Activated naive CD4-positive, alpha-beta T cell treated with anti-CD3 and anti-CD28 coated beads, Interleukin-2, amount 10 ng/mL, durations not matched to agents 5 hours and 36 hours (primary cell): ENCODE measurements around the gene DEFB123. TPM values are rescaled to one million over a fixed set of nuclear protein-coding genes. Genes with fewer than 3 reads are reported as not detected.

Source experiments
- total RNA-seq, 2 experiments: library from RNA; stranded (reverse); gene quantifications; one replicate each; pipeline ENCODE4 v1.2.3, GENCODE V29; 2021

The DEFB123 gene, protein sequence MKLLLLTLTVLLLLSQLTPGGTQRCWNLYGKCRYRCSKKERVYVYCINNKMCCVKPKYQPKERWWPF
- not detected for total RNA-seq

GRCh38 chr20:31440012-31440659, at the start of gene DEFB123:
Gene DEFB123 (plus strand): TSS chr20:31440632. CDS start chr20:31440699, 67 bp downstream.

GRCh38 chr20:31406115-31406514, 34.3 kb upstream of the DEFB123 start, which contains the start of gene DEFB121:
Gene DEFB121 (minus strand): TSS chr20:31406215. CDS start chr20:31406152, 63 bp downstream.

DNA sequence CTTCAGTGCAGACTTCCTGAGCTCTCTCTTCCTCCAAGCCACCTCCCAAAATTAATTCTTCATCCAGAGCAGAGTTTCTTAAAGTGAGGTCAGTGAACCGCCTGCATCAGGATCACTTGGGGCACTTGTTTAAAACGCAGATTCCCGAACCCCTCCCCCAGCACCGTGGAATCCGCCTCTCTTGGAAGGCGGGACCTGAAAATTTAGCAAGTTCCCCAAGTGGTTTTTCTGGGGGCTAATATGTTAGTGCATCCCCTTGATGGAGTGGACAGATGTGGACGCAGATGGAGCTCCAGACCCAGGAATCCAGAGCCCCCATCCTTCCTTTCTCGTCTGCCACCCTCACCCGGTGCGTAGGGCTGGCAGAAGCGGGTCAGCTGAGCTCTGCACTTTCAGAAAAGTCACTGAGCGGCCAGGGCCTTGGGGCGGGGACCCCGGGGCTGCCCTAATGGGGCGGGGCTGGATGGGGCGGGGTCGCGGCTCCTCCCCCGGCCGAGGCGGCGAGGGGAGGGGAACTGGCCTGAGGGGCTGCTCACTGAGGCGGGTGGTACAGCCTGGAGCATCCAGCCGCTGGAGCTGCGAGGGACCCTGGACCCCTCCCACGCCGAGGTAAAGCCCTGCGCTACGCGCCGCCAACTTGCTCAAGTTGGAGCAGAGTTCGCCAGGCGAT, 34.5 kb downstream of the DEFB123 start, which contains the start of the genes DEFB124 and REM1:
Gene DEFB124 (minus strand): TSS at position 370 of the 670 bp plus-strand sequence. CDS start 2,114 bp downstream, outside the sequence.
Gene REM1 (plus strand): TSS at position 531 of the 670 bp plus-strand sequence. CDS start 1,158 bp downstream, outside the sequence.

Other genes starting within 250 kb of the DEFB123 start
- gene DEFB115, start 183.0 kb upstream of the DEFB123 start, total RNA-seq = not detected
- gene DEFB116, start 132.0 kb upstream of the DEFB123 start, total RNA-seq = not detected
- gene DEFB118, start 72.0 kb upstream of the DEFB123 start, total RNA-seq = not detected
- gene DEFB119, start 50.0 kb upstream of the DEFB123 start, total RNA-seq = not detected
- gene DEFB121, start 34.4 kb upstream of the DEFB123 start, total RNA-seq = not detected
- gene DEFB124, start 34.5 kb downstream of the DEFB123 start, total RNA-seq = not detected
- gene REM1, start 34.7 kb downstream of the DEFB123 start, total RNA-seq = not detected
- gene HM13, start 73.8 kb downstream of the DEFB123 start, total RNA-seq = 100 to 1,000 TPM; 133 to 145 TPM
- under 1 TPM; 0.35 to 0.53 TPM for gene ID1, start 164.7 kb downstream of the DEFB123 start, total RNA-seq
- not detected for gene COX4I2, start 197.3 kb downstream of the DEFB123 start, total RNA-seq